Breast epithelium (tissue), 4 donors: ENCODE data around the gene CSF3. TPM values are rescaled to one million over a fixed set of nuclear protein-coding genes. Genes with fewer than 3 reads are reported as not detected.

ENCODE experiments used
- DNase-seq, 2 donors: peaks; one replicate each; pipeline ENCODE4 v3.0.0-alpha.2; 2019; ENCODE audit warnings: low spot score in 2 of 2
- H3K27ac ChIP-seq, 2 donors: fragments of 200-600 bp; sonication (generic) in 1 of 2; one replicate each; pipeline ENCODE4 v1.5.1; 2016 to 2019; ENCODE audit warnings: mild to moderate bottlenecking in 1 of 2
- H3K27me3 ChIP-seq, 2 donors: fragments of 200-600 bp; sonication (generic) in 1 of 2; one replicate each; pipeline versions ENCODE4 v1.5.1 to v1.6.0; 2017 to 2019; ENCODE audit warnings: control low read depth in 1 of 2, mild to moderate bottlenecking in 1 of 2
- H3K36me3 ChIP-seq: fragments of 200-600 bp; one replicate; pipeline ENCODE4 v1.5.1; 2019
- H3K4me1 ChIP-seq, 2 donors: fragments of 200-600 bp; sonication (generic); one replicate each; pipeline ENCODE4 v1.5.1; 2016 to 2019; ENCODE audit warnings: control low read depth in 1 of 2
- H3K4me3 ChIP-seq, 3 donors: fragments of 200-600 bp; sonication (generic); 1 replicate in 2 of 3; 2 replicates in 1 of 3; pipeline ENCODE4 v1.5.1; 2016 to 2019; ENCODE audit warnings: mild to moderate bottlenecking in 3 of 3, moderate library complexity in 2 of 3
- H3K9me3 ChIP-seq, 2 donors: fragments of 200-600 bp; sonication (generic) in 1 of 2; one replicate each; pipeline ENCODE4 v1.5.1; 2016 to 2019; ENCODE audit warnings: control low read depth in 1 of 2
- POLR2A ChIP-seq: fragments of 450-650 bp; IDR thresholded peaks from one replicate; pipeline ENCODE4 v1.6.1; 2016; ENCODE audit warnings: antibody characterized with exemption, mild to moderate bottlenecking, moderate library complexity
- POLR2AphosphoS5 ChIP-seq, 3 donors: sonication (generic); formaldehyde crosslinking; IDR thresholded peaks; one replicate each; pipeline ENCODE4 v1.6.1; 2017; ENCODE audit warnings: antibody characterized with exemption in 3 of 3
- intact Hi-C: fragments of 100-400 bp; cut with DNase I; formaldehyde crosslinking; loops from one replicate; pipeline ENCODE4 v1.15.1; 2023; ENCODE audit warnings: low total_unique reads
- total RNA-seq, 3 donors: library from RNA; depleted of rRNA; stranded (reverse); fragments of >200 nt; gene quantifications; one replicate each; pipeline ENCODE4 v1.1.0, GENCODE V29; 2016
- TF ChIP-seq, protein P1 (sequence below), 3 donors: fragments of 450-650 bp; IDR thresholded peaks; one replicate each; pipeline ENCODE4 v1.5.1; 2016 to 2017; ENCODE audit warnings: antibody characterized with exemption in 3 of 3, mild to moderate bottlenecking in 3 of 3, moderate library complexity in 3 of 3

CSF3 gene
- total RNA-seq, 3 donors from 2014 or later, result 0.32 to 13.0 TPM; not detected in 1

DNA sequence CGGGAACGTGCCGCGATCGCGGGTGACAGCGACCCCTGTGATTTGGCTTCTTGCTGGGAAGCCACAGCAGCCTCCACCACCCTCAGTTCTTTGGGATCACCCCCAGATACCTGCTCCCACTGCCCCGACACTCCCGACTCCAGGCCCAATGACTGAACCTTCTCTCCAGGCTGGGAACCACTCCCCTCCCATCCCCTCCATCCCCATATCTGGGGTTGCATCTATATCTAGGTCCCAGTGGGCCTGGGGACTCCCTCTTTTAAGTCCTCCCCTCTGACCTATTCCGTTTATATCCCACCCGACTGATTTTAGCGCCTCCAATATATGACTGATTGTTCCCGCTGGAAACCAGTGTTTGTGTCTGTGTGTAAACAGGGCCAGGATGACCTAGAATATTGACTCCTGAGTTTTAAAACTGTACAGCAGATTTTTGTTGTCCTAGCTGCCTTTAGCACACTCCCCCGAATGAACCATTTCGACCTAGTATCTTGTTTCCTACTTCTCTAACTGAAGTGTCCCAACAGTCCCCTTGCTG is 34.0 kb upstream of the CSF3 start:
- Histone ChIP-seq H3K36me3 (peaks cover 5% of the 10 kb centered on the region), H3K4me1 (peaks cover 0 to 18% of the 10 kb centered on the region in 2 donors), H3K27me3 (no peaks in the 10 kb centered on the region), H3K4me3 (peak overlapping the region; percentile 98 to 99 (median 98)), H3K9me3 (no peaks in the 10 kb centered on the region), H3K27ac (peak overlapping the region; percentile 92 to 96)
- intact Hi-C loops, result no loop called here
- TF ChIP-seq POLR2AphosphoS5 (IDR thresholded peaks at IDR 0.05), result no peak
- no peak for DNase-seq

DNA sequence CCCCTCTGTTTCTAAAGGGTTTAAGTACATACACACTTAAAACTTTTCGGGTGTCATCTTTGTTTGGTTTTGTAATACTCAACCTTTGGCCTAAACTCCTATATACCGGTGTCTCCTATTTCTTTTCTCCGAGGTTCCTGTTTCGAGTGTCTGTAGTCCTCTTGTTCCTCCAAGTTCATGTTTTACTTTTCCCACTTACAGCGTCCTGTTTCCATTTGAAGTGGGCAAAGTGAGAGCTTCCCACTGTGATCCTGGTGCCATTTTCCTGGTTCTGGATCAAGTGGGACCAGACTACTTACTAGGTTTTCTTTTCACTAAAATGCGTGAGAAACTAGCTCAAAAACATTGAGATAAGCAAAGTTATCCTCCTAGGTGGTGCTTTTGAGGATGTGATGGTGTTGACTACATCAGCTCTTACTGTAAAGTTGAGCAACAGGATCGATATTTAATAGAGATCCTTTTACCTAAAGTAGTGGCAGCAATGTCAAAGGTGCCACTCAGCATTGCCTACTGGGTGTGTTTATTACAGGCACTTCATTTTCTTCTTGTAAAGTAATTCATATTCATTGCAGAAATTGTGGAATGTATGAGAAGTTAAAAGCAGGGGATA is 33.4 kb upstream of the CSF3 start:
- H3K4me3 ChIP-seq, result peak overlapping the region; percentile 98 to 99 (median 98)
- DNase-seq, result no peak
- TF ChIP-seq POLR2A (no peak), POLR2AphosphoS5 (IDR thresholded peaks at IDR 0.05) (no peak)
- TF ChIP-seq, protein P1, sequence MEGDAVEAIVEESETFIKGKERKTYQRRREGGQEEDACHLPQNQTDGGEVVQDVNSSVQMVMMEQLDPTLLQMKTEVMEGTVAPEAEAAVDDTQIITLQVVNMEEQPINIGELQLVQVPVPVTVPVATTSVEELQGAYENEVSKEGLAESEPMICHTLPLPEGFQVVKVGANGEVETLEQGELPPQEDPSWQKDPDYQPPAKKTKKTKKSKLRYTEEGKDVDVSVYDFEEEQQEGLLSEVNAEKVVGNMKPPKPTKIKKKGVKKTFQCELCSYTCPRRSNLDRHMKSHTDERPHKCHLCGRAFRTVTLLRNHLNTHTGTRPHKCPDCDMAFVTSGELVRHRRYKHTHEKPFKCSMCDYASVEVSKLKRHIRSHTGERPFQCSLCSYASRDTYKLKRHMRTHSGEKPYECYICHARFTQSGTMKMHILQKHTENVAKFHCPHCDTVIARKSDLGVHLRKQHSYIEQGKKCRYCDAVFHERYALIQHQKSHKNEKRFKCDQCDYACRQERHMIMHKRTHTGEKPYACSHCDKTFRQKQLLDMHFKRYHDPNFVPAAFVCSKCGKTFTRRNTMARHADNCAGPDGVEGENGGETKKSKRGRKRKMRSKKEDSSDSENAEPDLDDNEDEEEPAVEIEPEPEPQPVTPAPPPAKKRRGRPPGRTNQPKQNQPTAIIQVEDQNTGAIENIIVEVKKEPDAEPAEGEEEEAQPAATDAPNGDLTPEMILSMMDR (IDR thresholded peaks at IDR 0.05), result no peak
- H3K4me1 ChIP-seq, result peaks cover 0 to 18% of the 10 kb centered on the region in 2 donors
- H3K27me3 ChIP-seq, result no peaks in the 10 kb centered on the region
- H3K9me3 ChIP-seq, result no peaks in the 10 kb centered on the region
- peaks cover 5% of the 10 kb centered on the region for H3K36me3 ChIP-seq
- peak overlapping the region; percentile 92 to 96 for H3K27ac ChIP-seq
- intact Hi-C loops, result no loop called here

DNA sequence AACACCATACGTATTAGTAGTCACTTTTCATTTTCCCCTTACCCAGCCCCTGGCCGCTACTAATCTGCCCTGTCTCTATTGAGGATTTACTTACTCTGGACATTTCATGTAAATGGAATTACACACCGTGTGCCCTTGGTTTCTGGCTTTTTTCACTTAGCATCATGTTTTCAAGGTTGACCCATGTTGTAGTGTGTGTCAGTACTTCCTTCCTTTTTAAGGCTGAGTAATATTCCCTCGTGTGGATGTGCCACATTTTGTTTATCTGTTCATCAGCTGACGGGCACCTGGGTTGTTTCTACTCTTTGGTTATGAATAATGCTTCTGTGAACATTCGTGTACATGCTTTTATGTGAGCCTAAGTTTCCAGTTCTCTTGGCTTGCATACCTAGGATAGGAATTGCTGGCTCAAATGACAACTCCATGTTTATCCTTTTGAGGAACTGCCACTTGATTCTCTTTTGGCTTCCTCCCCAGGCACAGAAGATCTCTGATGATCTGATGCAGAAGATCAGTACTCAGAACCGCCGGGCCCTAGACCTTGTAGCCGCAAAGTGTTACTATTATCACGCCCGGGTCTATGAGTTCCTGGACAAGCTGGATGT is 26.9 kb upstream of the CSF3 start:
- DNase-seq, result no peak
- Histone ChIP-seq H3K4me3 (no peak overlapping the region), H3K36me3 (peaks cover 29% of the 10 kb centered on the region), H3K27me3 (no peaks in the 10 kb centered on the region), H3K9me3 (no peaks in the 10 kb centered on the region), H3K4me1 (peaks cover 0 to under 1% of the 10 kb centered on the region in 2 donors), H3K27ac (no peak overlapping the region)
- TF ChIP-seq, protein P1 (IDR thresholded peaks at IDR 0.05), result no peak
- TF ChIP-seq POLR2AphosphoS5 (IDR thresholded peaks at IDR 0.05), result no peak
- no peak for TF ChIP-seq POLR2A
- intact Hi-C loops, result no loop called here

DNA sequence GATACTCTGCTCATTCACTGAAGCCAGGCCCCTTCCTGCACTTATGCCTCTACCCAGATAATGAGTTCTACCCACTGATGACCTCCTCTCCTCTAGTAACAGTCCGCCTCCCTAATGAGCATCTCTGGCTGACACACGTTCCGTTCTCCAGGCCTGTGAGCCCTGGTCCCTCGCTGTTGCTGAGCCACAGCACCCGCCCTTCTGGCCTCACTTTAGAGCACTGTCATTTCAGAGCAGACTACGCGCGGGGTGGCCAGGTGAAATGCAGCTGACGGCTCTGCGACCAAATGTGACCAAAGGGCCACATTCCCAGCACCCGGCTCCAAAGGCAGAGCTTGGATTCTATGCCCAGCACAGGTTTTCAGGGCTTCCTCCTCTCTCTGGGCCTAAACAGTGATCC is 20.8 kb upstream of the CSF3 start:
- intact Hi-C loops, result no loop called here
- Histone ChIP-seq H3K27ac (no peak overlapping the region), H3K36me3 (peaks cover 32% of the 10 kb centered on the region), H3K4me3 (no peak overlapping the region), H3K27me3 (no peaks in the 10 kb centered on the region), H3K9me3 (no peaks in the 10 kb centered on the region), H3K4me1 (no peaks in the 10 kb centered on the region)
- TF ChIP-seq POLR2A (no peak), POLR2AphosphoS5 (IDR thresholded peaks at IDR 0.05) (no peak)
- TF ChIP-seq, protein P1 (IDR thresholded peaks at IDR 0.05), result no peak
- no peak for DNase-seq

DNA sequence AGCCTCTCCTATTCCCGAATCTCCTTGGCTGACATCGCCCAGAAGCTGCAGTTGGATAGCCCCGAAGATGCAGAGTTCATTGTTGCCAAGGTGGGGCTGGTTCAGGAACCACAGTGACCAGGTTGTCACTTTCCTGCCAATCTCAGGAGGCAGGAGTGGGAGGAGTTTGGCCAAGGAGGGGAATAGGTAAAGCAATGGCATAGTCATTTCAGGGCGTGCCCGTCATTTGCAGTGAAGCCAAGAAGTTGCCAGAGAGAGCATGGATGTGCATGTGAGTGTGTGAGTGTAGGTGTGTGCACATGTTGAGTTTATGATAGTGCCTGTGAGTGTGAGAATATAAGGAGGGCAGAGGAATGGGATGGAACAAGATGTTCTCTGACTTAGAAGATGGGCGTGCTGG is 19.8 kb upstream of the CSF3 start:
- intact Hi-C loops, result no loop called here
- Histone ChIP-seq H3K27ac (no peak overlapping the region), H3K9me3 (no peaks in the 10 kb centered on the region), H3K4me3 (no peak overlapping the region), H3K36me3 (peaks cover 27% of the 10 kb centered on the region), H3K4me1 (no peaks in the 10 kb centered on the region), H3K27me3 (no peaks in the 10 kb centered on the region)
- TF ChIP-seq POLR2AphosphoS5 (IDR thresholded peaks at IDR 0.05) (no peak), POLR2A (no peak)
- TF ChIP-seq, protein P1 (IDR thresholded peaks at IDR 0.05), result no peak
- no peak for DNase-seq
